Esophagus muscularis mucosa (tissue), 4 donors: Measurements from ENCODE around the gene AKAP13. TPM values are rescaled to one million over a fixed set of nuclear protein-coding genes. Genes with fewer than 3 reads are reported as not detected.

Experiments
- DNase-seq: peaks from one replicate; pipeline ENCODE4 v3.0.0-alpha.2; 2017; ENCODE audit errors: extremely low spot score
- H3K27ac ChIP-seq, 4 donors: fragments of 200-600 bp; sonication (generic); replicated peaks in 1 of 4; 1 replicate in 3 of 4; 2 replicates in 1 of 4; pipeline ENCODE4 v1.5.1; 2016 to 2019; ENCODE audit warnings: mild to moderate bottlenecking in 1 of 4
- H3K27me3 ChIP-seq, 4 donors: fragments of 200-600 bp; sonication (generic); one replicate each; pipeline versions ENCODE4 v1.5.1 to v1.6.0; 2016 to 2019
- H3K36me3 ChIP-seq, 4 donors: fragments of 200-600 bp; sonication (generic); one replicate each; pipeline ENCODE4 v1.5.1; 2016 to 2019
- H3K4me1 ChIP-seq, 4 donors: fragments of 200-600 bp; sonication (generic); one replicate each; pipeline ENCODE4 v1.5.1; 2016 to 2019
- H3K4me3 ChIP-seq, 4 donors: fragments of 200-600 bp; sonication (generic); 1 replicate in 2 of 4; 2 replicates in 2 of 4; pipeline ENCODE4 v1.5.1; 2016 to 2019; ENCODE audit warnings: mild to moderate bottlenecking in 4 of 4, moderate library complexity in 1 of 4
- H3K9me3 ChIP-seq, 4 donors: fragments of 200-600 bp; sonication (generic); 1 replicate in 3 of 4; 2 replicates in 1 of 4; pipeline ENCODE4 v1.5.1; 2016 to 2019
- EP300 ChIP-seq: sonication (generic); formaldehyde crosslinking; IDR thresholded peaks from one replicate; pipeline ENCODE4 v1.6.1; 2017; ENCODE audit warnings: antibody characterized with exemption
- POLR2A ChIP-seq: fragments of 450-650 bp; IDR thresholded peaks from one replicate; pipeline ENCODE4 v1.6.1; 2017; ENCODE audit warnings: antibody characterized with exemption, moderate library complexity, mild to moderate bottlenecking, low read depth
- POLR2AphosphoS5 ChIP-seq, 2 donors: sonication (generic); formaldehyde crosslinking; IDR thresholded peaks; one replicate each; pipeline ENCODE4 v1.6.1; 2017; ENCODE audit warnings: antibody characterized with exemption in 2 of 2
- WGBS: methylation state at CpG from one replicate; pipeline ENCODE4 v1.1.5; 2018; 5-methylcytosine and 5-hydroxymethylcytosine counted together
- intact Hi-C: fragments of 100-400 bp; cut with DNase I; formaldehyde crosslinking; loops from one replicate; pipeline ENCODE4 v1.15.1; 2023
- total RNA-seq, 4 donors: library from RNA; depleted of rRNA; stranded (reverse); fragments of >200 nt; gene quantifications; one replicate each; pipeline versions ENCODE4 v1.1.0 to v1.2.1, GENCODE V29; 2016
- TF ChIP-seq, protein P1 (sequence below), 3 experiments: fragments of 200-600 bp in 2 of 3; fragments of 450-650 bp in 1 of 3; sonication (generic) in 2 of 3; IDR thresholded peaks; one replicate each; pipeline ENCODE4 v1.5.1; 2017 to 2019; ENCODE audit warnings: antibody characterized with exemption in 3 of 3, mild to moderate bottlenecking in 2 of 3, moderate library complexity in 1 of 3

Gene AKAP13
- total RNA-seq, 4 donors from 2014 or later: 232 to 323 (median 284) TPM

GRCh38 chr15:85718981-85719380 is 338.6 kb downstream of the AKAP13 start:
- H3K4me1 ChIP-seq: peaks cover 11 to 36% (median 17%) of the 10 kb centered on the region in 4 donors
- no peaks in the 10 kb centered on the region for H3K9me3 ChIP-seq
- 99% methylated on average over 4 of the region's 4 CpGs for whole genome bisulfite sequencing
- no peak for DNase-seq
- peaks cover 35 to 100% (median 82%) of the 10 kb centered on the region in 4 donors for H3K36me3 ChIP-seq
- intact Hi-C loops: no loop called here
- H3K27me3 ChIP-seq: no peaks in the 10 kb centered on the region
- H3K4me3 ChIP-seq: no peak overlapping the region
- peak overlapping the region in 3 of 4 donors; percentile 4 to 21 (median 10) for H3K27ac ChIP-seq
- TF ChIP-seq, protein P1, sequence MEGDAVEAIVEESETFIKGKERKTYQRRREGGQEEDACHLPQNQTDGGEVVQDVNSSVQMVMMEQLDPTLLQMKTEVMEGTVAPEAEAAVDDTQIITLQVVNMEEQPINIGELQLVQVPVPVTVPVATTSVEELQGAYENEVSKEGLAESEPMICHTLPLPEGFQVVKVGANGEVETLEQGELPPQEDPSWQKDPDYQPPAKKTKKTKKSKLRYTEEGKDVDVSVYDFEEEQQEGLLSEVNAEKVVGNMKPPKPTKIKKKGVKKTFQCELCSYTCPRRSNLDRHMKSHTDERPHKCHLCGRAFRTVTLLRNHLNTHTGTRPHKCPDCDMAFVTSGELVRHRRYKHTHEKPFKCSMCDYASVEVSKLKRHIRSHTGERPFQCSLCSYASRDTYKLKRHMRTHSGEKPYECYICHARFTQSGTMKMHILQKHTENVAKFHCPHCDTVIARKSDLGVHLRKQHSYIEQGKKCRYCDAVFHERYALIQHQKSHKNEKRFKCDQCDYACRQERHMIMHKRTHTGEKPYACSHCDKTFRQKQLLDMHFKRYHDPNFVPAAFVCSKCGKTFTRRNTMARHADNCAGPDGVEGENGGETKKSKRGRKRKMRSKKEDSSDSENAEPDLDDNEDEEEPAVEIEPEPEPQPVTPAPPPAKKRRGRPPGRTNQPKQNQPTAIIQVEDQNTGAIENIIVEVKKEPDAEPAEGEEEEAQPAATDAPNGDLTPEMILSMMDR (IDR thresholded peaks at IDR 0.05): no peak
- TF ChIP-seq POLR2AphosphoS5 (IDR thresholded peaks at IDR 0.05): no peak
- no peak for TF ChIP-seq EP300
- no peak for TF ChIP-seq POLR2A

- 48% methylated on average over 1 of the region's 1 CpG for WGBS
- TF ChIP-seq POLR2AphosphoS5 (IDR thresholded peaks at IDR 0.05): no peak
- TF ChIP-seq, protein P1 (IDR thresholded peaks at IDR 0.05): no peak
- TF ChIP-seq EP300: no peak
- no peak for TF ChIP-seq POLR2A
- Histone ChIP-seq H3K4me3 (no peak overlapping the region), H3K36me3 (peaks cover 35 to 96% (median 73%) of the 10 kb centered on the region in 4 donors), H3K27me3 (no peaks in the 10 kb centered on the region), H3K27ac (peak overlapping the region; percentile 18 to 86 (median 58)), H3K4me1 (peaks cover 23 to 64% (median 49%) of the 10 kb centered on the region in 4 donors), H3K9me3 (no peaks in the 10 kb centered on the region)
- intact Hi-C loops: loop anchor here (10.0 kb wide), 2 partner anchors 238 to 388 kb away; no protein-coding TSS in a partner anchor
- no peak for DNase-seq
Measured at GRCh38 chr15:85722374-85723152, 342.2 kb downstream of the AKAP13 start.

DNA sequence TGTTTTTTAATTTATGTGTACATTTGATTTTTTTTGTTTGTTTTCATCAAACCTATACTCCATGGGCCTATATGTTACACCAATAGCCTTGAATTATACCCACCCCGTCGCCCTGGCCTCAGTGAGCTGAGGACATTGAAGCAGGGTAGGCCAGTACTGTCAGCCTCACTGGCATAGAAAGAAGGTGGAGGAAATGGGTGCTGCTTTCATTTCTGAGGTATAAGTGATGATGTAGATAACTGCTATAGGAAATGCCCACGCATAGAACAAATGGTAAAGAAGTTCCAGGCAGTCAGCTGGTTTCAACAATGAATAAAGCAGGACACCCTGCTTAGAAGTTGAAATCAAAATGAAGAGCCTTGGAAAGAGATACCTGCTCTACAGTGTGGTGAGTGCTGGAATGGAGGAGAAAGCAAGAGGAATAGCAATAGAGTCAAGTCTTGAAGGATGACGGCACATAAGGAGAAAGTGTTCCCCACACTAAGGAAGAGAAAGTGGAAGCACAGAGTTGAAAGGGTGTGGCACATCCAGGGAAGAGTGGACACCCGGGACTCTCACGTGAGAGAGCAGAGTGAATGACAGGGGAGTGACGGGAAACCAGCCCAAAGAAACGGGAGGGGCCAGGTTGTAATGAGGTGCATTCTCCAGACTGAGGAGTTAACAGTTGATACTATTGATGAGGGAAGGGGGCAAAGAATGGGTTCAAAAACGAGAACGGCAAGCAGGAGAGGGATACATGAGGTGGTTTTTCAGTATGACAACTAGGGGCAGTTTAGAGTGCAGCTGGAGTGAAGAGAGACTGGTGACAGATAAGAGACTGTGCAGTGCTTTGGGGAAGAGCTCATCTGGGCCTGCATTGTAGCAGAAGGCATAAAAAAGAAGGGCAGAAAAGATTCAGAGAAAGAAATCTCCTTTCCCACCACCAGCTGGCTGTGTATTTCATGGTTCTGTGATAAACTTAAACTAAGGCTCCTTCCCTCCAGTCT is 343.9 kb downstream of the AKAP13 start:
- H3K27me3 ChIP-seq: no peaks in the 10 kb centered on the region
- peak overlapping the region; percentile 82 to 88 (median 86) for H3K27ac ChIP-seq
- H3K9me3 ChIP-seq: no peaks in the 10 kb centered on the region
- no peak for DNase-seq
- WGBS: 54% methylated on average over 10 of the region's 10 CpGs
- intact Hi-C loops: loop anchor here (10.0 kb wide), 2 partner anchors 239 to 389 kb away; no protein-coding TSS in a partner anchor
- H3K36me3 ChIP-seq: peaks cover 23 to 96% (median 67%) of the 10 kb centered on the region in 4 donors
- no peak overlapping the region for H3K4me3 ChIP-seq
- peaks cover 30 to 73% (median 59%) of the 10 kb centered on the region in 4 donors for H3K4me1 ChIP-seq
- TF ChIP-seq POLR2AphosphoS5 (IDR thresholded peaks at IDR 0.05) (no peak), EP300 (no peak), POLR2A (no peak)
- TF ChIP-seq, protein P1 (IDR thresholded peaks at IDR 0.05): no peak

GRCh38 chr15:85725019-85725418 is 344.6 kb downstream of the AKAP13 start:
- H3K4me3 ChIP-seq: no peak overlapping the region
- H3K27me3 ChIP-seq: no peaks in the 10 kb centered on the region
- H3K36me3 ChIP-seq: peaks cover 15 to 96% (median 67%) of the 10 kb centered on the region in 4 donors
- WGBS: 59% methylated on average over 3 of the region's 3 CpGs
- intact Hi-C loops: loop anchor here (10.0 kb wide), 2 partner anchors 240 to 390 kb away; no protein-coding TSS in a partner anchor
- TF ChIP-seq, protein P1 (IDR thresholded peaks at IDR 0.05): no peak
- TF ChIP-seq POLR2A (no peak), EP300 (no peak), POLR2AphosphoS5 (IDR thresholded peaks at IDR 0.05) (peak; percentile 20 to 49)
- no peaks in the 10 kb centered on the region for H3K9me3 ChIP-seq
- H3K27ac ChIP-seq: peak overlapping the region; percentile 82 to 88 (median 86)
- peaks cover 30 to 80% (median 66%) of the 10 kb centered on the region in 4 donors for H3K4me1 ChIP-seq
- no peak for DNase-seq
